ENCODE data around the gene GHR.

DNA sequence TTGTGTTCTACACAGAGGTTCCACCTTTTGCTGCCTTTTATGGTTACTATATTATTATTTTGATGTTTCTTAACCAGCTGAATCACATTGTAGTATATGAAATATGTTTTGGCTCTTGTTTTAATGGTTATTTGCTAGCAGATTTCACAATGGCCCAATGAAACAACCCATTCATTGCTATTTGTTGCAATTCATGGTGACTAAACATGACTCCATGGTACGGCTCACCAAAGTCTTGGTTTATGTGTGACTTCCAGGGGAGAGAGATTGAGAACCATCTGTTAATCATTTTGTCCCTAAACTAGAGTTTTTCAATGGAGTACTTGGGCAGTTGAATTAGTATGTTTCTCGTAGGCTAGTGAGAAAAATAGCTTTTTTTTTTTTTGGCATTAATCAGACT is 108.4 kb downstream of the GHR start:
- TF ChIP-seq, protein P1, sequence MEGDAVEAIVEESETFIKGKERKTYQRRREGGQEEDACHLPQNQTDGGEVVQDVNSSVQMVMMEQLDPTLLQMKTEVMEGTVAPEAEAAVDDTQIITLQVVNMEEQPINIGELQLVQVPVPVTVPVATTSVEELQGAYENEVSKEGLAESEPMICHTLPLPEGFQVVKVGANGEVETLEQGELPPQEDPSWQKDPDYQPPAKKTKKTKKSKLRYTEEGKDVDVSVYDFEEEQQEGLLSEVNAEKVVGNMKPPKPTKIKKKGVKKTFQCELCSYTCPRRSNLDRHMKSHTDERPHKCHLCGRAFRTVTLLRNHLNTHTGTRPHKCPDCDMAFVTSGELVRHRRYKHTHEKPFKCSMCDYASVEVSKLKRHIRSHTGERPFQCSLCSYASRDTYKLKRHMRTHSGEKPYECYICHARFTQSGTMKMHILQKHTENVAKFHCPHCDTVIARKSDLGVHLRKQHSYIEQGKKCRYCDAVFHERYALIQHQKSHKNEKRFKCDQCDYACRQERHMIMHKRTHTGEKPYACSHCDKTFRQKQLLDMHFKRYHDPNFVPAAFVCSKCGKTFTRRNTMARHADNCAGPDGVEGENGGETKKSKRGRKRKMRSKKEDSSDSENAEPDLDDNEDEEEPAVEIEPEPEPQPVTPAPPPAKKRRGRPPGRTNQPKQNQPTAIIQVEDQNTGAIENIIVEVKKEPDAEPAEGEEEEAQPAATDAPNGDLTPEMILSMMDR (IDR thresholded peaks at IDR 0.05; ENCODE audit: borderline replicate concordance, extremely low read depth, low read length, poor library complexity, severe bottlenecking), result no peak
- TF ChIP-seq EZH2 (IDR thresholded peaks at IDR 0.05; ENCODE audit: borderline replicate concordance, low read depth, low read length, severe bottlenecking), result no peak

Data from DND-41 (cell line).